Lower lobe of right lung (tissue), 2 donors: ENCODE results near the gene ITM2B. TPM values are rescaled to one million over a fixed set of nuclear protein-coding genes. Genes with fewer than 3 reads are reported as not detected.
"Not testable (repeated sequence)": the region's sequence is repeated elsewhere in the genome, so short reads cannot be mapped to it uniquely, and the experiment has no call there.

Source experiments
- ATAC-seq, 2 donors: fragments of 200-7000 bp; cut with Tn5 transposase; one replicate each; pipeline ENCODE4 v1.9.1; 2020 to 2022; ENCODE audit warnings: mild to moderate bottlenecking in 2 of 2, moderate library complexity in 2 of 2
- DNase-seq: peaks from one replicate; pipeline ENCODE4 v3.0.0-alpha.2; 2020
- H3K27ac ChIP-seq: fragments of 200-600 bp; one replicate; pipeline ENCODE4 v1.8.0; 2022
- H3K27me3 ChIP-seq: fragments of 200-600 bp; one replicate; pipeline ENCODE4 v1.8.0; 2022; ENCODE audit warnings: low read depth
- H3K36me3 ChIP-seq: fragments of 200-600 bp; one replicate; pipeline ENCODE4 v1.8.0; 2022; ENCODE audit warnings: mild to moderate bottlenecking
- H3K4me1 ChIP-seq: fragments of 200-600 bp; one replicate; pipeline ENCODE4 v1.8.0; 2022
- H3K4me3 ChIP-seq: fragments of 200-600 bp; one replicate; pipeline ENCODE4 v1.8.0; 2022; ENCODE audit warnings: mild to moderate bottlenecking
- H3K9me3 ChIP-seq: fragments of 200-600 bp; one replicate; pipeline ENCODE4 v1.8.0; 2022
- CTCF ChIP-seq: fragments of 200-600 bp; IDR thresholded peaks from one replicate; pipeline ENCODE4 v1.8.0; 2022; ENCODE audit warnings: antibody characterized with exemption, mild to moderate bottlenecking
- intact Hi-C: fragments of 100-400 bp; cut with DNase I; formaldehyde crosslinking; loops from one replicate; pipeline ENCODE4 v1.11.0; 2022
- total RNA-seq: library from RNA; stranded (reverse); fragmentation: NEBNext Ultra II Directional; extraction: Animal tissue kit (Norgen Biotek cat#: 25700); gene quantifications from one replicate; pipeline ENCODE4 v1.2.1, GENCODE V29; 2021
- donor health status: DM: no; HTN: yes; CAD: no; lungs with severe emphysema.

The ITM2B gene
- total RNA-seq, 1 donor from 2014 or later, result 834 TPM

- H3K36me3 ChIP-seq, result no peaks in the 10 kb centered on the region
- H3K4me1 ChIP-seq, result no peaks in the 10 kb centered on the region
- ATAC-seq (peak; percentile 9 to 67), DNase-seq (no peak)
- no peaks in the 10 kb centered on the region for H3K27me3 ChIP-seq
- TF ChIP-seq CTCF, result no peak
- peaks cover 8% of the 10 kb centered on the region for H3K9me3 ChIP-seq
- intact Hi-C loops, result no loop called here
- no peak overlapping the region for H3K27ac ChIP-seq
- H3K4me3 ChIP-seq, result no peak overlapping the region
Measured at GRCh38 chr13:48210178-48210577, 22.8 kb upstream of the ITM2B start.

GRCh38 chr13:48214519-48215121, 18.4 kb upstream of the ITM2B start:
- Histone ChIP-seq H3K4me1 (no peaks in the 10 kb centered on the region), H3K27ac (no peak overlapping the region), H3K9me3 (no peaks in the 10 kb centered on the region), H3K4me3 (no peak overlapping the region), H3K27me3 (no peaks in the 10 kb centered on the region), H3K36me3 (no peaks in the 10 kb centered on the region)
- intact Hi-C loops, result no loop called here
- ATAC-seq (no peak), DNase-seq (no peak)
- no peak for TF ChIP-seq CTCF

- H3K27ac ChIP-seq, DNase-seq, ATAC-seq, H3K9me3 ChIP-seq, H3K36me3 ChIP-seq, H3K4me1 ChIP-seq, H3K4me3 ChIP-seq, intact Hi-C loops, H3K27me3 ChIP-seq: not testable (repeated sequence)
Measured at GRCh38 chr13:48215511-48216203, 17.3 kb upstream of the ITM2B start.

- no peak overlapping the region for H3K4me3 ChIP-seq
- no peak for ATAC-seq
- intact Hi-C loops, result no loop called here
- H3K9me3 ChIP-seq, result no peaks in the 10 kb centered on the region
- no peaks in the 10 kb centered on the region for H3K27me3 ChIP-seq
- peaks cover 15% of the 10 kb centered on the region for H3K4me1 ChIP-seq
- H3K36me3 ChIP-seq, result no peaks in the 10 kb centered on the region
- DNase-seq, result no peak
- no peak for TF ChIP-seq CTCF
- H3K27ac ChIP-seq, result no peak overlapping the region
Measured at GRCh38 chr13:48216204-48216711, 16.7 kb upstream of the ITM2B start.

GRCh38 chr13:48220592-48220980, 12.4 kb upstream of the ITM2B start:
- Histone ChIP-seq H3K27me3 (no peaks in the 10 kb centered on the region), H3K36me3 (no peaks in the 10 kb centered on the region), H3K27ac (peak overlapping the region; percentile 78), H3K4me3 (no peak overlapping the region), H3K9me3 (no peaks in the 10 kb centered on the region), H3K4me1 (peaks cover 31% of the 10 kb centered on the region)
- no peak for ATAC-seq
- no peak for TF ChIP-seq CTCF
- intact Hi-C loops, result no loop called here
- DNase-seq, result no peak
